Left ventricle myocardium inferior (tissue), 1 donor: ENCODE results near the gene YLPM1. TPM values are rescaled to one million over a fixed set of nuclear protein-coding genes. Genes with fewer than 3 reads are reported as not detected.

Experiments
- DNase-seq: peaks from one replicate; pipeline ENCODE4 v3.0.0-alpha.2; 2020
- H3K27ac ChIP-seq: fragments of 200-600 bp; replicated peaks from 2 replicates; pipeline ENCODE4 v1.8.0; 2021
- H3K27me3 ChIP-seq: fragments of 200-600 bp; 2 replicates; pipeline ENCODE4 v1.8.0; 2021; ENCODE audit warnings: low read depth
- H3K36me3 ChIP-seq: fragments of 200-600 bp; 2 replicates; pipeline ENCODE4 v1.8.0; 2021
- H3K4me1 ChIP-seq: fragments of 200-600 bp; 2 replicates; pipeline ENCODE4 v1.8.0; 2021
- H3K4me3 ChIP-seq: fragments of 200-600 bp; 2 replicates; pipeline ENCODE4 v1.8.0; 2021; ENCODE audit warnings: mild to moderate bottlenecking, moderate library complexity
- H3K9me3 ChIP-seq: fragments of 200-600 bp; replicated peaks from 2 replicates; pipeline ENCODE4 v1.8.0; 2021
- intact Hi-C: fragments of 100-400 bp; cut with micrococcal nuclease; formaldehyde crosslinking; loops from one replicate; pipeline ENCODE4 v1.11.0; 2022
- total RNA-seq: library from RNA; stranded (reverse); fragmentation: NEBNext Ultra II Directional; extraction: Animal tissue kit (Norgen Biotek cat#: 25700); gene quantifications from one replicate; pipeline ENCODE4 v1.2.1, GENCODE V29; 2021
- TF ChIP-seq, protein P1 (sequence below): fragments of 200-600 bp; IDR thresholded peaks from 2 replicates; pipeline ENCODE4 v1.8.0; 2021; ENCODE audit warnings: antibody characterized with exemption, mild to moderate bottlenecking, borderline replicate concordance
- donor health status: DM: no; HTN: yes; CAD: no; lungs with severe emphysema.

Gene YLPM1
- total RNA-seq, 1 donor from 2014 or later, result 28.1 TPM

- Histone ChIP-seq H3K4me1 (peaks cover 9% of the 10 kb centered on the region), H3K9me3 (no peaks in the 10 kb centered on the region), H3K4me3 (no peak overlapping the region), H3K36me3 (no peaks in the 10 kb centered on the region), H3K27ac (no peak overlapping the region), H3K27me3 (no peaks in the 10 kb centered on the region)
- TF ChIP-seq, protein P1, sequence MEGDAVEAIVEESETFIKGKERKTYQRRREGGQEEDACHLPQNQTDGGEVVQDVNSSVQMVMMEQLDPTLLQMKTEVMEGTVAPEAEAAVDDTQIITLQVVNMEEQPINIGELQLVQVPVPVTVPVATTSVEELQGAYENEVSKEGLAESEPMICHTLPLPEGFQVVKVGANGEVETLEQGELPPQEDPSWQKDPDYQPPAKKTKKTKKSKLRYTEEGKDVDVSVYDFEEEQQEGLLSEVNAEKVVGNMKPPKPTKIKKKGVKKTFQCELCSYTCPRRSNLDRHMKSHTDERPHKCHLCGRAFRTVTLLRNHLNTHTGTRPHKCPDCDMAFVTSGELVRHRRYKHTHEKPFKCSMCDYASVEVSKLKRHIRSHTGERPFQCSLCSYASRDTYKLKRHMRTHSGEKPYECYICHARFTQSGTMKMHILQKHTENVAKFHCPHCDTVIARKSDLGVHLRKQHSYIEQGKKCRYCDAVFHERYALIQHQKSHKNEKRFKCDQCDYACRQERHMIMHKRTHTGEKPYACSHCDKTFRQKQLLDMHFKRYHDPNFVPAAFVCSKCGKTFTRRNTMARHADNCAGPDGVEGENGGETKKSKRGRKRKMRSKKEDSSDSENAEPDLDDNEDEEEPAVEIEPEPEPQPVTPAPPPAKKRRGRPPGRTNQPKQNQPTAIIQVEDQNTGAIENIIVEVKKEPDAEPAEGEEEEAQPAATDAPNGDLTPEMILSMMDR, result no peak
- no peak for DNase-seq
- intact Hi-C loops, result no loop called here
Measured at GRCh38 chr14:74852922-74853530, 89.9 kb downstream of the YLPM1 start.

GRCh38 chr14:74853581-74853980 is 90.5 kb downstream of the YLPM1 start:
- H3K27me3 ChIP-seq, result no peaks in the 10 kb centered on the region
- H3K4me3 ChIP-seq, result no peak overlapping the region
- H3K4me1 ChIP-seq, result peaks cover 9% of the 10 kb centered on the region
- intact Hi-C loops, result no loop called here
- no peaks in the 10 kb centered on the region for H3K36me3 ChIP-seq
- H3K9me3 ChIP-seq, result no peaks in the 10 kb centered on the region
- H3K27ac ChIP-seq, result no peak overlapping the region
- no peak for DNase-seq
- TF ChIP-seq, protein P1, result no peak

- no peaks in the 10 kb centered on the region for H3K27me3 ChIP-seq
- H3K9me3 ChIP-seq, result no peaks in the 10 kb centered on the region
- no peak for DNase-seq
- TF ChIP-seq, protein P1, result no peak
- no peak overlapping the region for H3K4me3 ChIP-seq
- H3K4me1 ChIP-seq, result peaks cover 9% of the 10 kb centered on the region
- H3K27ac ChIP-seq, result no peak overlapping the region
- no peaks in the 10 kb centered on the region for H3K36me3 ChIP-seq
- intact Hi-C loops, result no loop called here
Measured at GRCh38 chr14:74855021-74855420, 91.9 kb downstream of the YLPM1 start.

- intact Hi-C loops, result no loop called here
- no peak for DNase-seq
- no peak overlapping the region for H3K27ac ChIP-seq
- no peaks in the 10 kb centered on the region for H3K36me3 ChIP-seq
- H3K9me3 ChIP-seq, result no peaks in the 10 kb centered on the region
- TF ChIP-seq, protein P1, result no peak
- H3K4me3 ChIP-seq, result no peak overlapping the region
- H3K27me3 ChIP-seq, result no peaks in the 10 kb centered on the region
- H3K4me1 ChIP-seq, result peaks cover 16% of the 10 kb centered on the region
Measured at GRCh38 chr14:74855945-74856344, 92.8 kb downstream of the YLPM1 start.

GRCh38 chr14:74856366-74856765 is 93.2 kb downstream of the YLPM1 start:
- H3K4me1 ChIP-seq, result peaks cover 20% of the 10 kb centered on the region
- no peaks in the 10 kb centered on the region for H3K9me3 ChIP-seq
- no peaks in the 10 kb centered on the region for H3K27me3 ChIP-seq
- H3K4me3 ChIP-seq, result no peak overlapping the region
- no peak overlapping the region for H3K27ac ChIP-seq
- TF ChIP-seq, protein P1, result no peak
- no peaks in the 10 kb centered on the region for H3K36me3 ChIP-seq
- intact Hi-C loops, result no loop called here
- no peak for DNase-seq

DNA sequence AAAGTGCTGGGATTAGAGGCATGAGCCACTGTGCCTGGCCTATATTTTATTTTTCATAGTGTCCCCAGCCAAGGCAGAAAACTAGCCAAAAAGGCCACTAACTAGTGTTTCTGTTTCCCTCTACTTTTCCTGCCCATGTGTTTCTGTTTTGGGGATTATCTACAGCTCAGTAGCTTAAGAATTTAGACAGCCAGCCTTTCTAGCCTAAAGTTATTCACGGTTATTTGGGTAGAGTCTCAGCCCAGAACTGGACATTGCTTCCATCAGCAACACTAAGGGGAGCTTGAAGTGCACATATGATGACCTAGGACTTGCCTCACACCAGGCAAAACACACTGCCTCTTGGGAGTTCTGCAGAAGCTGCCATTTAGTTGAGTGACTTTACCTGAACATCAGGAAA is 94.9 kb downstream of the YLPM1 start:
- no peaks in the 10 kb centered on the region for H3K27me3 ChIP-seq
- intact Hi-C loops, result no loop called here
- TF ChIP-seq, protein P1, result no peak

More for the DNA sequence above, 94.9 kb downstream of the YLPM1 start:
- Histone ChIP-seq H3K9me3 (no peaks in the 10 kb centered on the region), H3K36me3 (no peaks in the 10 kb centered on the region), H3K27ac (no peak overlapping the region), H3K4me3 (no peak overlapping the region), H3K4me1 (peaks cover 20% of the 10 kb centered on the region)
- DNase-seq, result no peak
